Upper lobe of left lung (tissue), 6 donors: ENCODE data around the gene IQCM. TPM values are rescaled to one million over a fixed set of nuclear protein-coding genes. Genes with fewer than 3 reads are reported as not detected.
"Not testable (repeated sequence)": the region's sequence is repeated elsewhere in the genome, so short reads cannot be mapped to it uniquely, and the experiment has no call there.

Experiments
- ATAC-seq, 2 donors: fragments of 200-7000 bp; cut with Tn5 transposase; one replicate each; pipeline ENCODE4 v1.9.1; 2022; ENCODE audit warnings: mild to moderate bottlenecking in 2 of 2, moderate library complexity in 2 of 2; ENCODE audit not compliant: low FRiP score in 2 of 2
- DNase-seq, 2 donors: peaks; one replicate each; pipeline ENCODE4 v3.0.0-alpha.2; 2019 to 2020
- H3K27ac ChIP-seq, 4 donors: fragments of 200-600 bp; sonication (generic); one replicate each; pipeline ENCODE4 v1.5.1; 2016 to 2019
- H3K27me3 ChIP-seq, 4 donors: fragments of 200-600 bp; sonication (generic); one replicate each; pipeline ENCODE4 v1.5.1; 2017 to 2019
- H3K36me3 ChIP-seq, 4 donors: fragments of 200-600 bp; sonication (generic); one replicate each; pipeline ENCODE4 v1.5.1; 2016 to 2019
- H3K4me1 ChIP-seq, 4 donors: fragments of 200-600 bp; sonication (generic); one replicate each; pipeline ENCODE4 v1.5.1; 2018 to 2019
- H3K4me3 ChIP-seq, 4 donors: fragments of 200-600 bp; sonication (generic); one replicate each; pipeline ENCODE4 v1.5.1; 2017 to 2019; ENCODE audit warnings: mild to moderate bottlenecking in 2 of 4, moderate library complexity in 1 of 4
- H3K9me3 ChIP-seq, 4 donors: fragments of 200-600 bp; sonication (generic); one replicate each; pipeline ENCODE4 v1.5.1; 2018 to 2019
- CTCF ChIP-seq, 6 experiments: fragments of 450-650 bp in 4 of 6; fragments of 200-600 bp in 2 of 6; sonication (generic) in 2 of 6; IDR thresholded peaks; one replicate each; pipeline ENCODE4 v1.5.1; 2016 to 2019; ENCODE audit warnings: antibody characterized with exemption in 6 of 6
- EP300 ChIP-seq, 4 donors: sonication (generic); formaldehyde crosslinking; IDR thresholded peaks; one replicate each; pipeline ENCODE4 v1.5.1; 2017; ENCODE audit warnings: antibody characterized with exemption in 4 of 4, control low read depth in 2 of 4
- POLR2A ChIP-seq, 4 donors: fragments of 450-650 bp; IDR thresholded peaks; one replicate each; pipeline ENCODE4 v1.5.1; 2016 to 2017; ENCODE audit warnings: antibody characterized with exemption in 4 of 4, mild to moderate bottlenecking in 2 of 4
- POLR2AphosphoS5 ChIP-seq, 2 donors: sonication (generic); formaldehyde crosslinking; IDR thresholded peaks; one replicate each; pipeline ENCODE4 v1.5.1; 2017; ENCODE audit warnings: antibody characterized with exemption in 2 of 2
- WGBS, 2 donors: methylation state at CpG; one replicate each; pipeline ENCODE4 v1.1.5; 2017 to 2018; 5-methylcytosine and 5-hydroxymethylcytosine counted together
- total RNA-seq, 6 donors: library from RNA; depleted of rRNA in 4 of 6; stranded (reverse); fragments of >200 nt in 4 of 6; gene quantifications; one replicate each; pipeline versions ENCODE4 v1.1.0 to v1.2.1, GENCODE V29; 2016 to 2021
- donor health status: DM: no; HTN: no; CAD: no; lungs with moderate emphysema.
- donor health status: DM: no; HTN: yes; CAD: no; lungs with severe emphysema.

Gene IQCM
- total RNA-seq, 6 donors from 2014 or later, result not detected

DNA sequence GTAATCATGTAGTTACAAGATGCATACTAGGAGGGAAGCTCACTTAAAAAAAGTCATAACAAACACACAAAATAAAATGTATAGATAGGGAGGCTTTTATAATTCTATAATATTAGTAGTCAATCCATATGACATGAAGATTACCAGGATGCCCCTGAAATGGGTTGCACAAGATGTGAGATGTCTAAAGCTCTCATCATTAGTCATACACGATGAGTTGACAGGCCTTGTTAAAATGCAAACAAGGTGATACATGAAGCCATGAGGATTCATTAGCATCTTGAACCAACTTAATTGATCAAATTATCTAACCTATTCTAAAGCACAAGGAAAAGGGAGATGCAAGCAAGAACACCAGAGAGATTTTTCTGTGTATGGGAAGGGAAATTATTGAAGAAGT, 470.2 kb downstream of the IQCM start:
- WGBS, 2 donors, result 83% methylated on average over 1 of the region's 1 CpG
- Histone ChIP-seq H3K9me3 (no peaks in the 10 kb centered on the region), H3K4me3 (no peak overlapping the region), H3K27ac (no peak overlapping the region), H3K27me3 (no peaks in the 10 kb centered on the region), H3K36me3 (no peaks in the 10 kb centered on the region), H3K4me1 (no peaks in the 10 kb centered on the region)
- TF ChIP-seq POLR2AphosphoS5 (IDR thresholded peaks at IDR 0.05), result no peak
- no peak for TF ChIP-seq POLR2A (IDR thresholded peaks at IDR 0.05)
- TF ChIP-seq EP300 (IDR thresholded peaks at IDR 0.05), result no peak
- no peak for TF ChIP-seq CTCF (IDR thresholded peaks at IDR 0.05)
- DNase-seq, result no peak
- no peak for ATAC-seq

DNA sequence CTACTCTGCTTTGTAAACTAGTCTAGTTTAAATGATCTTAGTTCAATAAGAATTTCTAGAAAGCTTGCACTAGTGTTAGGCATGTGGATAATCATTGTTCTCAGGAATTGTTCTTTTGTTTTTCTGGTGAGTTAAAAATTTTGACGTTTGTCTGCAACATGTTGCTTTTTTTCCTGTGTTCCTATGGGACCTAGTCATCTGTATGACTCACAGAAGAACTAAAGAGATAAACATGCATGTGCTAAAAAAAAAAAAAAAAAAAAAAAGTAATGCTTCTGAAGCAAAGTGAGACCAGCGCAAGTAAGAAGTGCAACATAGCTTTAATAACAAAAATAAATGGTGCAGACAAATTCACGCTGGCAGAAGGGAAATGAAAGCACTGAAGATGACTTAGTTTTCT, 471.2 kb downstream of the IQCM start:
- no peak for DNase-seq
- Histone ChIP-seq H3K4me3 (no peak overlapping the region), H3K9me3 (no peaks in the 10 kb centered on the region), H3K27me3 (no peaks in the 10 kb centered on the region), H3K4me1 (no peaks in the 10 kb centered on the region), H3K27ac (no peak overlapping the region), H3K36me3 (no peaks in the 10 kb centered on the region)
- 74 to 81% methylated on average over 3 of the region's 3 CpGs for WGBS, 2 donors
- no peak for ATAC-seq
- no peak for TF ChIP-seq POLR2A (IDR thresholded peaks at IDR 0.05)

GRCh38 chr4:149343614-149344013, 472.0 kb downstream of the IQCM start:
- TF ChIP-seq EP300 (IDR thresholded peaks at IDR 0.05) (no peak), CTCF (IDR thresholded peaks at IDR 0.05) (no peak), POLR2A (IDR thresholded peaks at IDR 0.05) (no peak), POLR2AphosphoS5 (IDR thresholded peaks at IDR 0.05) (no peak)
- no peak overlapping the region for H3K27ac ChIP-seq

DNA sequence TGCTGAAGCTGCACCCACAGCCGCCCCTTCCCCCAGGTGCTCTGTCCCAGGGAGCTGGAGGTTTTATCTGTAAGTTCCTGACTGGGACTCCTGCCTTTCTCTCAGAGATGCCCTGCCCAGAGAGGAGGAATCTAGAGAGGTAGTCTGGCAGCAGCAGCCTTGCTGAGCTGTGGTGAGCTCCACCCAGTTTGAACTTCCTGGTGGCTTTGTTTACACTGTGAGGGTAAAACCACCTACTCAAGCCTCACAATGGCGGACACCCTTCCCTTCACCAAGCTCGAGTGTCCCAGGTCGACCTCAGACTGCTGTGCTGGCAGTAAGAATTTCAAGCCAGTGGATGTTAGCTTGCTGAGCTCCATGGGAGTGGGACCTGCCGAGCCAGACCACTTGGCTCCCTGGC, 474.5 kb downstream of the IQCM start:
- not testable (repeated sequence) for H3K9me3 ChIP-seq, H3K4me1 ChIP-seq, H3K36me3 ChIP-seq, H3K27ac ChIP-seq, H3K27me3 ChIP-seq, ATAC-seq, H3K4me3 ChIP-seq
- 40 to 80% methylated on average over 1 to 5 of the region's 5 CpGs for WGBS, 2 donors
- DNase-seq, result peak in 1 of 2 donors; percentile 35

More at GRCh38 chr4:149343614-149344013, 472.0 kb downstream of the IQCM start:
- H3K27me3 ChIP-seq, result no peaks in the 10 kb centered on the region
- no peaks in the 10 kb centered on the region for H3K4me1 ChIP-seq
- no peaks in the 10 kb centered on the region for H3K36me3 ChIP-seq
- no peak overlapping the region for H3K4me3 ChIP-seq
- H3K9me3 ChIP-seq, result no peaks in the 10 kb centered on the region
- DNase-seq (no peak), ATAC-seq (no peak)

DNA sequence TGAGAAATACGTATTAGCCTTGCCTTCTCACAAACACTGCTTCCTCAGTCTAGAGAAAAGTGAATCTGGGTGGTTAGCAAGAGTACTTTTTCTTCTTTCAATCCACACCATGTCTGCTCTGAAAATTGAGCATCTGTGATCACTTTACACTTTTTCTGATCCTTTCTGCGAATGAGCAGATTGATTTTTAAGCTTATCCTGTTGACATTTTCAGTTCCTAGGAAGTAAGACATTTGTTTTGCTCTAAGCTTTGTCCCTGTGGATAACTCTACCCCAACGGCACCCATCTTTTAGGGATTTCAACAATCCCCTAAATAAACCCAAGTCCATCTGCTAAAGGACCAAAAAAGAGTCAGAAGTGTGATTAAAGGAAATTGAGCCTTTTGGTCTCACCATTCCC, 487.5 kb downstream of the IQCM start:
- DNase-seq (no peak), ATAC-seq (no peak)
- 71 to 86% methylated on average over 3 of the region's 3 CpGs for WGBS, 2 donors
- no peak overlapping the region for H3K27ac ChIP-seq
- TF ChIP-seq POLR2AphosphoS5 (IDR thresholded peaks at IDR 0.05) (no peak), EP300 (IDR thresholded peaks at IDR 0.05) (no peak), CTCF (IDR thresholded peaks at IDR 0.05) (no peak), POLR2A (IDR thresholded peaks at IDR 0.05) (no peak)
- H3K27me3 ChIP-seq, result no peaks in the 10 kb centered on the region
- H3K36me3 ChIP-seq, result no peaks in the 10 kb centered on the region
- H3K4me3 ChIP-seq, result no peak overlapping the region
- H3K9me3 ChIP-seq, result peaks cover 0 to 5% (median 0%) of the 10 kb centered on the region in 4 donors
- H3K4me1 ChIP-seq, result no peaks in the 10 kb centered on the region

DNA sequence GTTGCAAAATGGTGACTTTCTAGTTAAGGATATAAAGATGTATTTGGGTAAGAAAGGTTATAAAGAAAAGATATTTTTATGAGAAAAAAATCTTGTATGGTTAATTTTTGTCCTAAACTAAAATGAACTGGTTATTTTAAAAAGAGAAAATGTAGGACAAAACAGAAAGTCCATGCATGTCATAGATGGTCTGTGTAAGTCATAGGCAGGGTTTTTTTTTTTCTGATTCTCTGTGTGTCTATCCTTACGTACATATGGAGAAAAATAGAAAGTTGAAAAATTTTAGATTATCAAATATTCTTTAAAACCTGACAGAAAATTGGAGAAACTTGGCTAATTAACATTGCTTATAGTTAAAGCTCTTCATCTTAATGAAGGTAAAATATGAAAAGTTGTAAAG, 493.4 kb downstream of the IQCM start:
- WGBS, 2 donors, result 80 to 83% methylated on average over 1 of the region's 1 CpG
- peaks cover 0 to 12% (median 2%) of the 10 kb centered on the region in 4 donors for H3K9me3 ChIP-seq
- TF ChIP-seq POLR2AphosphoS5 (IDR thresholded peaks at IDR 0.05) (no peak), POLR2A (IDR thresholded peaks at IDR 0.05) (no peak), EP300 (IDR thresholded peaks at IDR 0.05) (no peak), CTCF (IDR thresholded peaks at IDR 0.05) (no peak)
- H3K4me1 ChIP-seq, result no peaks in the 10 kb centered on the region
- H3K27me3 ChIP-seq, result no peaks in the 10 kb centered on the region
- DNase-seq (no peak), ATAC-seq (no peak)
- H3K36me3 ChIP-seq, result no peaks in the 10 kb centered on the region
- no peak overlapping the region for H3K4me3 ChIP-seq
- no peak overlapping the region for H3K27ac ChIP-seq
